HTERT RPE-1 (cell line): ENCODE measurements around the gene ZNF552.
"Not testable (repeated sequence)": the region's sequence is repeated elsewhere in the genome, so short reads cannot be mapped to it uniquely, and the experiment has no call there.

Source experiments
- in situ Hi-C: fragments of 300-500 bp; cut with MboI; formaldehyde crosslinking; loops from 4 replicates; pipeline ENCODE4 v1.14.3; 2020; ENCODE audit warnings: low sequenced_read_pairs

The ZNF552 gene

GRCh38 chr19:57814505-57815246 lies at the start of gene ZNF552:
Gene ZNF552, minus strand, starts transcription at chr19:57814913. Its CDS starts 170 bp downstream, at chr19:57814743.
- in situ Hi-C loops: no loop called here

- in situ Hi-C loops: not testable (repeated sequence)
These were observed 47.6 kb upstream of the ZNF552 start for GRCh38 chr19:57862351-57862750.

GRCh38 chr19:57854117-57854516 lies 39.4 kb upstream of the ZNF552 start:
- in situ Hi-C loops: not testable (repeated sequence)

- in situ Hi-C loops: not testable (repeated sequence)
These were observed 37.3 kb upstream of the ZNF552 start for GRCh38 chr19:57851812-57852603.

GRCh38 chr19:57850553-57851017 lies 35.9 kb upstream of the ZNF552 start:
- in situ Hi-C loops: no loop called here

GRCh38 chr19:57849666-57850473 lies 35.2 kb upstream of the ZNF552 start, which contains the start of gene ZNF587:
Gene ZNF587, plus strand, starts transcription at chr19:57849859. Its CDS starts 180 bp downstream, at chr19:57850039.
- in situ Hi-C loops: not testable (repeated sequence)

GRCh38 chr19:57849162-57849665 lies 34.5 kb upstream of the ZNF552 start:
- in situ Hi-C loops: not testable (repeated sequence)

- in situ Hi-C loops: not testable (repeated sequence)
These were observed 32.5 kb upstream of the ZNF552 start for GRCh38 chr19:57847164-57847563.

GRCh38 chr19:57841122-57841763 lies 26.5 kb upstream of the ZNF552 start:
- in situ Hi-C loops: no loop called here

- in situ Hi-C loops: not testable (repeated sequence)
These were observed 24.0 kb upstream of the ZNF552 start for GRCh38 chr19:57838622-57839191.

GRCh38 chr19:57836991-57837390 lies 22.3 kb upstream of the ZNF552 start:
- in situ Hi-C loops: not testable (repeated sequence)

- in situ Hi-C loops: no loop called here
These were observed 15.4 kb upstream of the ZNF552 start, which contains the start of gene ZNF587B for GRCh38 chr19:57830071-57830602. Gene ZNF587B, plus strand, starts transcription at chr19:57830299. Its CDS starts 230 bp downstream, at chr19:57830529.

- in situ Hi-C loops: no loop called here
These were observed 14.6 kb upstream of the ZNF552 start for GRCh38 chr19:57829316-57829715.

- in situ Hi-C loops: no loop called here
These were observed 10.8 kb upstream of the ZNF552 start for GRCh38 chr19:57825511-57825910.

- in situ Hi-C loops: not testable (repeated sequence)
These were observed 8.9 kb upstream of the ZNF552 start for GRCh38 chr19:57823608-57824007.

- in situ Hi-C loops: not testable (repeated sequence)
These were observed 8.4 kb upstream of the ZNF552 start for GRCh38 chr19:57823155-57823554.

GRCh38 chr19:57821501-57821900 lies 6.8 kb upstream of the ZNF552 start:
- in situ Hi-C loops: not testable (repeated sequence)

GRCh38 chr19:57821095-57821494 lies 6.4 kb upstream of the ZNF552 start:
- in situ Hi-C loops: not testable (repeated sequence)

- in situ Hi-C loops: no loop called here
These were observed 5.9 kb upstream of the ZNF552 start for GRCh38 chr19:57820599-57820998.
